Measurements from ENCODE around the gene TMEM63A.
"Not testable (repeated sequence)": the region's sequence is repeated elsewhere in the genome, so short reads cannot be mapped to it uniquely, and the experiment has no call there.

The TMEM63A gene

DNA sequence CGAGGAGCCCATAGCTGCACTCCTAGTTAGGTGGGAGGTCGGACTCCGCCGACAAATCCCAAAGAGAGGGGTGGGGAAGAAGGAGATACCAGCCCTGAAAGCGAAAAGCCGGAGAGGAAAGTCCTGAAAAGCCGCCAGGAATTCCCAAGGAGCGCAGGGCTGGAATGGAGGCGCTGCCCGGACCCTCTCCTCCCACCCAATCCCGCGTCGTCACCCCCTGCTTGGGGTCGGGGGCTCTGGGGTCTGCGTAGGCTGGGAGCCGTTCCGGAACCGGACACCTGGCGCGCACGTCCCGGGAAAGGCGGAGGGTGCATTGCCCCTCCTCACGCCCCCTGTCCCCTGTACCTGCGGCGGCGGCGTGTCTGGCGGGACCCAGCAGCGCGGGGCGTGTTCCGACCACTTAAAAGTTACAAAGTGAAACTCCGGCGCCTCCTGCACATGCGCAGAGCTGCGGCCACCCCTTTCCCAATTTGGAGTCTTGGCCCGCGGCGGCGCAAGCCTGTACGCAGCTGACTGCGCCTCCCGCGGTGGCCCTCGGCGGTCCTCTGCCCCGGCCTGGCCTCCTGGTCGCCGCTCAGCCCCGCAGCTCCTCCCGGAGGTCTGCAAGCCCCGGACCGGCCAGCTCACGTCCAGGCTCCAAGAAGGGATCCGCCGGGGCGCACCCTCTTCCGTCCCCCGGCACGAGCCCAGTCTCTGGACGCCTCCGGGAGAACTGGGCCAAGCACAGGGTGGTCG is at the start of gene TMEM63A:
TSS of gene TMEM63A (minus strand) at position 422 of the 735 bp plus-strand sequence. CDS start 4,800 bp downstream, outside the sequence.
- FAIRE-seq = no peak

DNA sequence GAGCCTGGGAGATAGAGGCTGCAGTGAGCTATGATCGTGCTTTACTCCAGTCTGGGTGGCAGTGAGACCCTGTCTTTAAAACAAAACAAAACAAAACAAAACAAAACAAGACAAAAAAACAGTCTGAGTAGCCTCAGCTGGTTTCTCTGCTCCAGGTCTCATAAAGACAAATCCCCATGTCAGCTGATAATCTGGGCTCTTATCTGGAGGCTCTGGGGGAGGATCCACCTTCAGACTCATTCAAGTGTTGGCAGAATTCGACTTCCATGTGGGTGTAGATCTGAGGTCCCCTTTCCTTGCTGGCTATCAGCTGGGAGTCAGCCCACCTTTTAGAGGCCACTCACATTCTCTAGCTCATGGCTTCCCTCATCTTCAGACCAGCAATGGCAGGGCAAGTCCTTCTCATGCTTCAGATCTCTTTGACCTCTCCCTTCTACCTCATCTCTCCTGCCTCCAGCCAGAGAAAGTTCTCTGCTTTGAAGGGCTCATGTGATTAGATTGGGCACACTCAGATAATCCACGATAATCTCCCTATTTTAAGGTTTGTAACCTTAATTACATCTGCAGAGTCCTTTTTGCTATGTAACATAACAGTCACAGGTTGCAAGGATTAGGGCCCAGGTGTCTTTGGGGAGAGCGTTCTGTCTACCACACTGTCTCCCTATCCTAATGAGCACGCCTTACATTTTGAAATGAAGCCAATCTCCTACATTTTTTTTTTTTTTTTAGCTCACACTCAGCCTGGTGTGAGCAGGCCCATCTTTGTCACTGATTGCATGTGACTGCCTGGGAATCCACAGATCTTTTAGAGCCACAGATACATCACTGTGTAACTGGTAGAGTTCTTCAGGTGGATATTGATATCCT is 49.3 kb upstream of the TMEM63A start:
- no peak for FAIRE-seq

DNA sequence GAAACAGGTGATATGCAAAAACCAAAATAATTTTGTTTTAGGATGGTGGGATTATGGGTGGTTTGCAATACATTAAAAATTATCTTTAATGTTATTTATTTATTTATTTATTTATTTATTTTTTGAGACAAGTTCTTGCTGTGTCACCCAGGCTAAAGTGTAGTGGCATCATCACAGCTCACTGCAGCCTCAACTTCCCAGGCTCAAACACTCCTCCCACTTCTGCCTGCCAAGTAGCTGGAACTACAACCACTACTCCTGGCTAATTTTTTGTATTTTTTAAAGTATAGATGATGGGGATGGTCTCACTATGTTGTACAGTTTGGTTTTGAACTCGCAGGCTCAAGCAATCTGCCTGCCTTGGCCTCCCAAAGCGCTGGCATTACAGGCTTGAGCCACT is 48.4 kb upstream of the TMEM63A start:
- no peak for FAIRE-seq

DNA sequence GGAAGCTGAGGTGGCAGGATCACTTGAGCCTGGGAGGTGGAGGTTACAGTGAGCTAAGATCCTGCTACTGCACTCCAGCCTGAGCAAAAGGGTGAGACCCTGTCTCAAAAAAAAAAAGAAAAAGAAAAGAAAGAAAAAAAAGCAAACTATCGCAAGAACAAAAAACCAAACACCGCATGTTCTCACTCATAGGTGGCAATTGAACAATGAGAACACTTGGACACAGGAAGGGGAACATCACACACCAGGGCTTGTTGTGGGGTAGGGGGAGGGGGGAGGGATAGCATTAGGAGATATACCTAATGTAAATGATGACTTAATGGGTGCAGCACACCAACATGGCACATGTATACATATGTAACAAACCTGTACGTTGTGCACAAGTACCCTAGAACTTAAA is 47.3 kb upstream of the TMEM63A start:
- FAIRE-seq = not testable (repeated sequence)

DNA sequence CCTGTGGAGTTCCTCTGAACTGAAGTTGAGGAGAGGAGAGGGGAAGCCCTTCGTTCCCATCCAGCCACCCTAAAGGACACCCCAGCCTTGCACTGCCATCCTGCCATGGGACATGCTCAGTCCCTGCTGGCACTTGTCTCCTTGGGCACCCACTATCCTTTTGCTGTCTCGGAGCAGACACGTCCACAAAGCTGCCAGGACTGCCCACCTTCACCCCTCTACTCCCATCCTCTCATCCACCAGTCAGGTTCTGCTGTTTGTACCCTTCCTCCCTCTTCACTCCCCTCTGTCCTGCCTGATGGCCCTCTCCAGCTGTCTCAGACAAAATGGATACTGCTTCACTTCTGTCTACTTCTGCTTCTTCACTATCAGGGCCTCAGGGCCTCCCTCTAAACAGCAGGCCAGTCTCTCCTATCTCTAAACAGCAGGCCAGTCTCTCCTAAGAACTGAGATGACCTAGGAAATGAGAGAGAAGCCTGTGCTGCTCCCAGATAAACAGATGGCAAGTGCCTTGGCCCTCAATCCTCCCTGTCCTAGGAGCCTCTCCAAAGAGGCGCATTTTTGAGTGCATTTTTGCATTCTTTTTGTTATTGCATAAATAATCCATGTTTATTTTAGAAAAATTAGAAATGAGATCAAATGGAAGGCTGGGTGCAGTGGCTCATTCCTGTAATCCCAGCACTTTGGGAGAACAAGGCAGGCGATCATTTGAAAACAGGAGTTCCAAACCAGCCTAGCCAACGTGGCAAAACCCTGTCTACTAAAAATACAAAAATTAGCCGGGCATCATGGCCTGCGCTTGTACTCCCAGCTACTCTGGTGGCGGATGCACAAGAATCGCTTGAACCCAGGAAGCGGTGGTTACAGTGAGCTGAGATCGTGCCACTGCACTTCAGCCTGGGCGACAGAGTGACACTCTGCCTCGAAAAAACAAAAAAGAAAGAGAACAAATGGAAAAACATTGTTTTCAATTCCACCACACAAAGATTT is 46.3 kb upstream of the TMEM63A start:
- FAIRE-seq = no peak

DNA sequence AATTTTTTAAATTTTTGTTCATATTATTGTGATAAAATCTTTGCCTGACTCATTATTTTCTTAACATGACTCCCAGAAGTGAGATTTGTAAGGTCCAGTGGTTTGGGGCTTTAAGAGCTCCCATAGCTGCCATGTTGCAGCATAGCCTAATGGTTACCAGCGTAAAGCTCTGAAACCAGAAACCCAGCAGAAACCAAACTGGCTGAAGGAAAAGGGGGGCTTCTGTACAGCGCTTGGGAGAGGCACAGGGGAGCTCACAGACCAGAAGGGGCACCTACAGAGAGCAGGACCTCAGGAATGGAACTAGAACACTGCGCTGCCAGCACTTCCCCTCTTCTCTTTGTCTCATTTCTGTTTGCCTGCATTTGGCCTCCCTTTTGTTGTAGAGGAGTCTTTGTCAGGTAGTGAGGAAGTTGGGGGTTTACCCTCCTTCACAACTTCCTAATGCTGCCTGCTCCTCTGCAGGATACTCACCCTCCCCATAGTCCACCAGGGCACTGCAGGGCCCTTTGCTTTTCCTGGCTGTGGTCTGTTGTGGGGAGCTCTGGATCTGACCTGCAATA is 44.5 kb upstream of the TMEM63A start:
- no peak for FAIRE-seq

DNA sequence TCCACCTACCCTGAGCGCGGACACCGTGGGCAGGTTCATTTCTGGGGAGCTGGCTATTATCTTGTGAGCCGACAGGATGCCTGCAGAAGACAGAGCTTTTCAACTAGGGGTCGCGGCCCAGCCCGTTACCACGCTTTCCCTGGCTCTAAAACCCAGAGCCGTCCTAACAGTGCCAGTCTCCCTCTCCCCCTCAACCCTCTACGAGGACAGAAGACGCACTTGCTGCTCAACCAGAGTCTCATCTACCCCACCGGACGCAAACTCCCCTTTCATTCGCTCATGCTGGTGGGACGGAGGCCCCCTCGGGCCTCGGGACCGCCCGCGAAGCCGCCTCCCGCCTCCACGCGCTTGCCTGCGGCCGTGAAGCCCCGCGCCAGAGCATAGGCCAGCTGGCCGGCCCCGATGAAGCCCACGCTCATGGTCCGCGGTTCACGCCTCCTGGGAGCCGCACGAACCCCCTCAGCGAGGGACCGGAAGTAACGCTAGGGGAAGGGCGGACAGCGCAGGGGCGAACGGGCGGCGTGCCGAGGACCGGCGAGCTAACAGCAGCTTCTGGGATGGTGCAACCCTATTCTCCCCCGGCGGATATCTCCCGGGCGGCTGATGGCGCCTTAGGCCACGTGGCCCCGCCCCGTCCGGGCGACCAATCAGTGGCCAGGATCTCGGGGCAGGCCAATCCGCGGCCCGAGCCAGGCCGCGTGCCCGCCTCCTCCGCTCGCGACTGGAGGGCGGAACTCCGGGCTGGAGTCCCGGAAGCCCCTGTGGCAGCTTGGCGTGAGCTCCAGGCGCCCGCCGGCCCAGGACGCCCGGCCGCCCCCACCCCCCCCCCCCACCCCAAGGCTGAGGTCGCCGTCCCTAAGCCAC is 41.7 kb upstream of the TMEM63A start, which contains the start of gene PYCR2:
TSS of gene PYCR2 (minus strand) at position 559 of the 864 bp plus-strand sequence. CDS start at position 419, 140 bp downstream.
- no peak for FAIRE-seq

DNA sequence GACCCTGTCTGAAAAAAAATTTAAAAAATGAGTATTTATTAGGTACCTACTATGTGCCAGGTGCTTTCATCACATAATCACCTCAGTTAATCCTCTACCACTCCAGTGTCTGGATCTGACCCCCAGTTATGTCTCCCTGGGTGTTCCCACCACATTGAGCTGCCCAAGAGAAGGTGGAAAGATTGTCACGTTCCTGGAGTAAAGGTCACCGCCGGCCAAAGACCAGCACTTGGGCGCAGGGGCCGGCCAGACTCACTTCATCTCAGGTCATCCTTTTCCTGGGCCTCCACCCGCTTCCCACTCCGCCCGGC is 41.2 kb upstream of the TMEM63A start:
- FAIRE-seq = no peak

DNA sequence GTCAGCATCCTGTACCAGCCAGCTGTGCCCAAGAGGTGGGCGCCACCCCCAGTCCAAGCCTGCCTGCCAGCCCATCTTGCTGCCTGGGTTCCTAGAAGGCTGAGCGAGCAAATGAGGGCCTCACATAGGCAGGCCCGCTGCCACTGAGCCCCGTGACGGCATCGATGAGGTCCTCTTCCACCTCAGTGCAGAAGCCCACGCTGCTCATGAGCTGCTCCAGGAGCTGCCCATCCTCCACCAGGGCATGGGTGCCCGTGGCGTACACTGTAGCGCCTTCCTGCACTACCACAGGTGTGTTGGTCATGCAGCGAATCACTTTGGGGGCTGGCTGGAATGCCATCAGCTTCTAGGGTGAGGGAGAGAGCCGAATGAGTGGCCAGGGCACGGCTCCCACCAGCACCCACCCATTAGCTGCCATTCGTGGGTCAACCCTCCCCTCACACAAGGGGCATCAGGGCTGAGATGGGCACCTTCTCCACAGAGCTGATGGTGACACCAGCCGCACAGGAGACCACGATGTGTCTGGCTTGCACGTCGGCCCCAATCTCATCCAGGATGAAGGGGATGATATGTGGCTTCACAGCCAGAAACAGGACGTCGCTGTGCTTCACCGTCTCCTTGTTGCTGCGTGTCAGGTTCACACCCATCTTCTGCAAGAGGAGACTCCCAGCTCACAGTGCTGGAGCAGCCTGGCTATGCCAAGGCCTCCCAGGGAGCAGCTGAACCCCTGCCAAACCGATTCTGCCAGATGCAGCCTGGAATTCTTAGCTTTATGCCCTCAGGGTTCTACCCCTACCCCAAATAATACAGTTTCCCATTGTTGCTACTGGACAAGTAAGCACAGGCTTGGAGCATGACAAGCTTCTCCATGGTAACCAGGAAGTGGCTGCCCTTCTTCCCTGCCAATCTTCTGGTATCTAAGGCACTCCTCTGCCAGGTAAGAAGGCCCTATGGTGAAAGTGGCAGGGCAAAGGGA is 39.8 kb upstream of the TMEM63A start:
- no peak for FAIRE-seq

DNA sequence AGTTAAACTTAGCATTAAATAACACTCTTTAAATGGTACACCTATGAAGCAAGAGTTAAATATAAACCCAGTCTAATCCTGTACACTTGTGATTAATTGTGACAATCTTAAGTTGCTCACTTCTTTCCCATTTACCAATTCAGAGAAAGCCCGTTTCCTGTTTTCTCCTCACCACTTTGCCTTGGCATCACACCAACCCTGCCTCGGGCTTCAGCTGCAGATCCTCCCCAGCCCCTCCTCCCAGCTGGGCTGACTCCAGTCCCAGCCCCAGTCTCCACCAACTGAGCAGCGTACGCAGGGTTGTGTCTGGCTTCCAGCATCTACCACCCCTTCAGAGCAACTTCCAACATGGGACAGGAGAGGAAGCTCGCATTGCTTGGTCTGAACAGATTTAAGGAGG is 37.7 kb upstream of the TMEM63A start:
- no peak for FAIRE-seq

DNA sequence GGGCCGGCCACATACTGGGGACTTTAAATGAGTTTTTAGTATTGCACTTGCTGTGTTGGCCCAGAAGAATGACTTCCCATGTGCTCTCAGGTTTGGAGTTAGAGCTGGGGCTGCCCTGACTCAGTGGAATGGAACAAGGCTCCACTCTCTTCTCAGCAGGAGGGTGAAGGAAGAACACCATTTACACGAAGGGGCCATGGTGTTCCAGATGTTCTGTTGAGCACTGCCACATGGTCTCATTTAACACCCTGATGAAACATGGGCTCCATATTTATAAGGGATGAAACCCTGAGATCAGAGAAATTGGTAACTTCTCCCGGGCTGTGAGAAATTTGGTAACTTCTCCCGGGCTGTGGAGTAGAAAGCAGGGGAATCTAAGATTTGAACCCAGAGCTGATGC is 36.1 kb upstream of the TMEM63A start:
- no peak for FAIRE-seq

DNA sequence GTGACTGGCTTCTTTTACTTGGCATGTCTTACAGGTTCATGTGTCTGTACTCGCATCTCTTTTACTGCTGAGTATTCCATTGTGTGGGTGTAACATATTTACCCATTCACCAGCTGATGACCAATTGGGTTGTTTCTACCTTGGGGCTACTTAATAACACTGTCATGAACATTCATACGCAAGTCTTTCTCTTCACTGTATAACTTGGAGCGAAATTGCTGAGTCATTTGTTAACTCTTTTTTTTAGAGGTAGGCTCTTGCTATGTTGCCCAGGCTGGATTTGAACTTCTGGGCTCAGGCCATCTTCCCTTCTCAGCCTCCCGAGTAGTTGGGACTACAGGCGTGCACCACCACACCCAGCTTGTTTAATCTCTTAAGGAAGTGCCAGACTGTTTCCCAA is 35.4 kb upstream of the TMEM63A start:
- FAIRE-seq = no peak

DNA sequence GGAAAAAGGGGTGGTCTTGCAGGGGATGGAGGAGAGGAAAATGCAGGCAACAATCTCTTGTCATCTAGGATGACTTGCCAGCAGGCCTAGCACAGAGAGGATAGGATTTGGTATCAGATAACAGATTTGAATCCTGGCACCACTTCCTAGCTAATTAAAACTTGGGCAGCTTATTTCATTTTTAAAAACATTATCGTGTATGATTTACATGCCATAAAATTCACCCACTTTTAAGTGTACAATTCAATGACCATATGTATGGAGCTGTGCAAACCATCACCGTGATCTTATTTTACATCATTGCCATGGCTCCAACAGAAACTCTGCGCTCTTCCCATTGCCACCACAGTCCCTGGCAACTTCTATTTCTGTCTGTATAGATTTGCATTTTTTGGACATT is 34.9 kb upstream of the TMEM63A start:
- no peak for FAIRE-seq

DNA sequence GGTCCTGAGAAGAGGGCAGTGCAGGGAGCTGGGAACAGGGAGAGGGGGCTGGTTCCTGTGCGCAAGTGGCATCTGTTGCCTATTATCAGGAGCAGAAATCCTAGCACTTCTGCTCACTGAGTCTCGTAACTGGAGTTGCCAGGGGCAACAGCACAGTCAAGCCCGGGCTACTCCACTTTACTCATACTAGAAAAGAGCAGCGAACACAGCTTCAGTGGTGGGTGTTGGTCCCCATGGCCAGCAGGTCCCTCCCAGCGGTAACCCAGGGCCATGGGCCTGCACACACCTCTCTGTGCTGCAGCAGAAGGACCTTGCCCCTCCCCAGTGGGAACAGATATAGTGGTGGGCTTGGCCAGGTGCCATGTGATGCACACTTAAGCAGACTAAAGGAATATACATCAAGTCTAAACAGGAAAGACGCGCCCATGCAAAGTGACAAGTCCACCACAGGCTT is 33.4 kb upstream of the TMEM63A start:
- FAIRE-seq = no peak

DNA sequence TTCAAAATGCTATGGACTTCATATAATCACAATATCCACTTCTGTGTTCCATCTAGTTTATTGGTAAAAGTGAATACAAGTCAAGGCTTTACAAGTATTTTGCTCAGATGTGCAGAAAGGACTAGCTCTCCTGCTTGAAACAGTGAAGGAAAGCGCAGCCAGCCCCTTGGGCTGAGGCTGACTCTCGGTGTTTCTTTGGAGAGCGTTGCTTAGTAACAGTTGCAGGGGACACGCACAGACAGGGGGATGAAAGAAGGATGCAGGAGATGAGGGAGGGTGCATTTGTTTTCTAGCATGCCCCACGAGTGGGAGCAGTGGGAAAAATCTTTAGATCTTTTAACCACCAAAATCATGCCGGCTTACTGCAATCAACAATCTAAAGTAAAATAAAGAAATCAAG is 32.8 kb upstream of the TMEM63A start:
- FAIRE-seq = no peak

DNA sequence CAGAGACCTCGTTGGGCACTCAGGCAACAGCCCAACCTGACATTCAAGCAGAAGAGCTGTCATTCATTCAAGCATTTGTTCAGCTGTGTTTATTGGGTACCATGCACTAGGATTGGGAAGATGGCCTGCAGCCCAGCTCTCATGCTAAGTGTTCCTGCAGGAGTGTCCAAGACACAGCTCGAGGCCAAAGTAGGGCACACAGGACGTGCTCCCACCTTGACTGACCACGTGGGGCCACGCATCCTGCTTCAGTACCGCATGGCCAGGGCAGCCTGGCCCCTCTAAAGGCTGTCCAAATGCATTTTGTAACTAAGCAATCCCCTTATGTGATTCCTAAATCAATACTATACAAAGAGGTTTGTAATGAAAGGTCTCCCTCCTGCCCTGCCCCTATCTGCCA is 32.2 kb upstream of the TMEM63A start:
- no peak for FAIRE-seq

DNA sequence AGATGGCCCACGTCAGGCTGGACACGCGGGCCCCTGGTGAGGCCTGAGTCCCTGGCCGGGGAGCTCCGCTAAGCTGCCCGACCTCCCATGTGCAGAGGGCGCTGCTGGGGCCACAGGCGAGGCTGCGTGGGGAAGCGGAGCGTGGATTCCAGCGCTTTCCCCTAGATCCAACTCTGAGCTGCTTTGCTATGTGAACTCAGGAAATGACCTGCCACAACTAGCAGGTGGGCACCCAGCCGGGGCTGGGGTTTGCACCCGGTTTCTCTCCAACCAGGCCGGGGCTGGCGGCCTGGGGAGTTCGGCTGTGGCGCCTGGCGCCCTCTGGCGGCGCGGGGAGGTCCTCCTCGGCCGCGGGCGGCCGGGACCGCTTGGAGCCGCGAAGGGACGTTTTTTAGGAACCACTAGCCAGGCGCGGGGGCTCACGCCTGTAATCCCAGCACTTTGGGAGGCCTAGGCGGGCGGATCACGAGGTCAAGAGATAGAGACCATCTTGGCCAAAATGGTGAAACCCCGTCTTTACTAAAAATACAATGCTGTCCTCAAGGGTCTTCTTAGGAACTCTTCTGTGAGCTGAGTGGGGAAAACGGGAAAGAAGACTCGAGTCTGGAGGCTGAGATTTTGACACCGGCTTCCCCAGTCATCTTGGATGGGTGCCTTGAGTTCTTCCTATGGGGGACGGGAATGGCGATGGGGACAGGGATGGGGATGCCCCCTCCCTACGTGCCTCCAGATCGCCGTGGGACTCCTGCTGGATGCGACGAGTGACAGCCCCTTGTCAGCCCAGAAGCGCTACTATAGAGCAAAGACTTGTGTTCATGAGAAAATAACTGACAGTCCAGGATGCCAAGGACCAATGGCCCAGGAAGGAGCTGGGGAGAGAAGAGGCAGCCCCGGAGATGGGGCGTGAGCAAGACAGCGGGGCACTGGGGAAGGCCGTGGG is 29.3 kb upstream of the TMEM63A start:
- FAIRE-seq = no peak

DNA sequence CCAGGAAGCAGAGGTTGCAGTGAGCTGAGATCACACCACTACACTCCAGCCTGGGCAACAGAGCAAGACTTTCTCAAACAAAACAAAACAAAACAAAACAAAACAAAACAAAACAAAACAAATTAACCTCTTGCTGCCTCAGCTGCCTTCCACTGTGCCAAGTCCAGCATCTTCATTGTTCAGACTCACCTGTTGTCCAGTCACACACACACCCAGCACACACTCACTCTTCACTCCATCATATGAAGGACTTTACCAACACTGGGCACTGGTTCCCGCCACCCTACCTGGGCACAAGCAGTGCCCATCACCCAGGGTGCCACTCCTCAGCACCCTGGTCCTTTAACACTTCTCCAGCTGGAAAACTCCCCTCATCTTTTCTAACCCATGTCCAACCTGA is 27.3 kb upstream of the TMEM63A start:
- no peak for FAIRE-seq

DNA sequence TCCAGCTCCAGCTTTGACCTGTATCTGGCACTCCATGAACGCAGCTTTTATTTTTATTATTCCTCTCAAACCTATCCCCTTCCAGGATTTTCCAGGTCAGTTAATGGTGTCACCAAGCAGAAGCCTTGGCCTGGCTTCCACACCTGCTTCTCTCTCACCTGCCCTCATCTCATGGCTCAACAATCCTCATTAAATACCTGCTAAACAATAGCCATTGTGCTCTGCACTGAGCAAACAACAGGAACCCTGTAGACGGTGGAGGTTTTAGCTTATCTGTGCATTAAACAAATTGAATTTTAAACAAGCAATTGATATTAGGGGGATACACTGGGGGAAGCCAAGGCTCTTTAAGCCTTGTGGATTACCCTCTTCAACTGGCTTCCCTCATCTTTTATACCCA is 26.6 kb upstream of the TMEM63A start:
- no peak for FAIRE-seq

All from colon (tissue), 2 donors.